Hematopoietic multipotent progenitor cell treated with erythropoietin and hydrocortisone succinate and interleukin-3 and kit ligand, for 6 days (in vitro differentiated cells): ENCODE measurements around the gene SAV1.

Experiments
- DNase-seq: peaks from one replicate; pipeline ENCODE4 v3.0.0-alpha.2; 2015

The SAV1 gene

GRCh38 chr14:50605766-50606165, 62.3 kb downstream of the SAV1 start:
- no peak for DNase-seq

GRCh38 chr14:50603565-50603964, 64.5 kb downstream of the SAV1 start:
- no peak for DNase-seq

GRCh38 chr14:50602035-50602434, 66.1 kb downstream of the SAV1 start:
- DNase-seq: no peak

GRCh38 chr14:50601394-50601793, 66.7 kb downstream of the SAV1 start:
- DNase-seq: no peak

- no peak for DNase-seq
Observed at GRCh38 chr14:50600849-50601248, 67.3 kb downstream of the SAV1 start.

GRCh38 chr14:50599700-50600444, 68.2 kb downstream of the SAV1 start:
- DNase-seq: peak; percentile 57

- DNase-seq: no peak
Observed at GRCh38 chr14:50598765-50599164, 69.3 kb downstream of the SAV1 start.

GRCh38 chr14:50594577-50595316, 73.4 kb downstream of the SAV1 start:
- no peak for DNase-seq

- no peak for DNase-seq
Observed at GRCh38 chr14:50590464-50590863, 77.6 kb downstream of the SAV1 start.
